ENCODE data around the gene MSH4.
A peak's percentile ranks its signal among the peaks of the same experiment; 100 is the strongest.
"Not testable (repeated sequence)": the region's sequence is repeated elsewhere in the genome, so short reads cannot be mapped to it uniquely, and the experiment has no call there.

Gene MSH4

DNA sequence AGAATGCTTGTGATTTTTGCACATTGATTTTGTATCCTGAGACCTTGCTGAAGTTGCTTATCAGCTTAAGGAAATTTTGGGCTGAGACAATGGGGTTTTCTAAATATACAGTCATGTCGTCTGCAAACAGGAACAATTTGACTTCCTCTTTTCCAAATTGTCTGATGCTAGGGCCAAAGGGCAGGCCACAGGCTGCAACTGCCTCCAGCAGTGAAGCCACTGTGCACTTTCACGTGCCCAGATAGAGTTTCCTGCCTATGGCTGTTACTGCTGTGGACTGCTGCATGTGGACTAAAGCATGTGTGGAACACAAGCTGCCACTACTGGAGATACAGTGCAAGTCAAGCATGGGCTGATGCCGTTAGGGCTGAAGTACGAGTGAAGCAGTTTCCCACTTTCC lies 146.4 kb downstream of the MSH4 start:
- DNase-seq (ENCODE audit: low spot score), result not testable (repeated sequence)

- no peak for DNase-seq (ENCODE audit: low spot score)
These were observed 153.5 kb downstream of the MSH4 start for GRCh38 chr1:75950176-75950575.

GRCh38 chr1:75952016-75952415 lies 155.3 kb downstream of the MSH4 start:
- DNase-seq (ENCODE audit: low spot score), result no peak

GRCh38 chr1:75953461-75953860 lies 156.8 kb downstream of the MSH4 start:
- no peak for DNase-seq (ENCODE audit: low spot score)

DNA sequence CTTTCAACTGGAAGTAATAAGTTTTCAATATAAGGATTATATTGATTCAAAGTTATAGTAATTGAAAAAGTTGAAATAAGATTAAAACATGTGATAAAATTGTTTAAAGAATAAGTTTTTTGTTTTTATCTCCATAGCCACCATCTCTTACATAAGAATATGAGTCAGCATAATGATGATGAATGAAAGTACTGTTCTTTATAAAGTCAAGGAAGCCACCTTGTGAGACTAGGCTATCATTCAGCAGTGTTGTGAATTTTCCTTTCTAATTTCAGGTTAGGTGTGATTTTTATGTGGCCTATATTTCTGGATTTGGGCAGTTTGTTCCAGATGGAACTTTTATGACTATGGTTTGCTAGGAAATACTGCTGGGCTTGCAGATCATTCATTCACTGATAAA lies 157.9 kb downstream of the MSH4 start:
- peak; percentile 52 for DNase-seq (ENCODE audit: low spot score)
